Transverse colon (tissue), 4 donors: ENCODE data around the gene PRRX1.

Experiments used
- POLR2A ChIP-seq: fragments of 450-650 bp; IDR thresholded peaks from one replicate; pipeline ENCODE4 v1.6.1; 2016; ENCODE audit warnings: antibody characterized with exemption, mild to moderate bottlenecking, moderate library complexity
- POLR2AphosphoS5 ChIP-seq, 3 donors: sonication (generic); formaldehyde crosslinking; IDR thresholded peaks; one replicate each; pipeline ENCODE4 v1.6.1; 2016; ENCODE audit warnings: antibody characterized with exemption in 3 of 3
- TF ChIP-seq, protein P1 (sequence below), 5 experiments: fragments of 200-600 bp in 3 of 5; fragments of 450-650 bp in 2 of 5; sonication (generic) in 3 of 5; IDR thresholded peaks; 1 replicate in 2 of 5; 2 replicates in 3 of 5; pipeline ENCODE4 v1.5.1; 2016 to 2017; ENCODE audit warnings: antibody characterized with exemption in 5 of 5, inconsistent platforms in 3 of 5, mild to moderate bottlenecking in 2 of 5, moderate library complexity in 1 of 5

DNA sequence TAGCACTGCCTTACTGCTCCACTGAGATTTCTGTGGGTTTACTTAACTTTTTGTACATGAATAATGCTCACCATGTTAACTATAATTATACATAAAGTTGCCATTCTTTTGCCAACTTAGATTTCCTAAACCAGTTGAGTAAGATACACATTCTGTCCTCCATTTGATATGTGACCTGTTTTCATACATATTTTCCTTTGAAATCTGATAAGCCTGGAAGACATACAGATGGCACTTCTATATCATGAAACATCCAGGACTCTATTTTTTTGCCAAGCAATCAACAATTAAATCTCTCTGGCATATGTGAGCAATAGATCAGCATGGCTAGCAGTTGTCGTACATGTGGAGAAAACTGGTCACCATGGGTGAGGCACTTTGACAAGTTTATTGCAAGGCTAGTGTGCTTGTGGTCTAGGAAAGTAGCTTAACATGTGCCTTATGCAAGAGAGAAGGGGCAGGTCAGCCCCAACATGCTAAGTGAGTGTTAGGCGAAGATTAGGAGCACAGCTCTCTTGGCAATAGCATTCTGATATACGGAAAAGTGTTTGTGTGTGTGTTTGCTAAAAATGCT is 14.2 kb downstream of the PRRX1 start:
- TF ChIP-seq POLR2A: no peak
- TF ChIP-seq, protein P1, sequence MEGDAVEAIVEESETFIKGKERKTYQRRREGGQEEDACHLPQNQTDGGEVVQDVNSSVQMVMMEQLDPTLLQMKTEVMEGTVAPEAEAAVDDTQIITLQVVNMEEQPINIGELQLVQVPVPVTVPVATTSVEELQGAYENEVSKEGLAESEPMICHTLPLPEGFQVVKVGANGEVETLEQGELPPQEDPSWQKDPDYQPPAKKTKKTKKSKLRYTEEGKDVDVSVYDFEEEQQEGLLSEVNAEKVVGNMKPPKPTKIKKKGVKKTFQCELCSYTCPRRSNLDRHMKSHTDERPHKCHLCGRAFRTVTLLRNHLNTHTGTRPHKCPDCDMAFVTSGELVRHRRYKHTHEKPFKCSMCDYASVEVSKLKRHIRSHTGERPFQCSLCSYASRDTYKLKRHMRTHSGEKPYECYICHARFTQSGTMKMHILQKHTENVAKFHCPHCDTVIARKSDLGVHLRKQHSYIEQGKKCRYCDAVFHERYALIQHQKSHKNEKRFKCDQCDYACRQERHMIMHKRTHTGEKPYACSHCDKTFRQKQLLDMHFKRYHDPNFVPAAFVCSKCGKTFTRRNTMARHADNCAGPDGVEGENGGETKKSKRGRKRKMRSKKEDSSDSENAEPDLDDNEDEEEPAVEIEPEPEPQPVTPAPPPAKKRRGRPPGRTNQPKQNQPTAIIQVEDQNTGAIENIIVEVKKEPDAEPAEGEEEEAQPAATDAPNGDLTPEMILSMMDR (IDR thresholded peaks at IDR 0.05): no peak
- TF ChIP-seq POLR2AphosphoS5 (IDR thresholded peaks at IDR 0.05): no peak
